ENCODE data around the gene TTC28.
"Not testable (repeated sequence)": the region's sequence is repeated elsewhere in the genome, so short reads cannot be mapped to it uniquely, and the experiment has no call there.

Gene TTC28

DNA sequence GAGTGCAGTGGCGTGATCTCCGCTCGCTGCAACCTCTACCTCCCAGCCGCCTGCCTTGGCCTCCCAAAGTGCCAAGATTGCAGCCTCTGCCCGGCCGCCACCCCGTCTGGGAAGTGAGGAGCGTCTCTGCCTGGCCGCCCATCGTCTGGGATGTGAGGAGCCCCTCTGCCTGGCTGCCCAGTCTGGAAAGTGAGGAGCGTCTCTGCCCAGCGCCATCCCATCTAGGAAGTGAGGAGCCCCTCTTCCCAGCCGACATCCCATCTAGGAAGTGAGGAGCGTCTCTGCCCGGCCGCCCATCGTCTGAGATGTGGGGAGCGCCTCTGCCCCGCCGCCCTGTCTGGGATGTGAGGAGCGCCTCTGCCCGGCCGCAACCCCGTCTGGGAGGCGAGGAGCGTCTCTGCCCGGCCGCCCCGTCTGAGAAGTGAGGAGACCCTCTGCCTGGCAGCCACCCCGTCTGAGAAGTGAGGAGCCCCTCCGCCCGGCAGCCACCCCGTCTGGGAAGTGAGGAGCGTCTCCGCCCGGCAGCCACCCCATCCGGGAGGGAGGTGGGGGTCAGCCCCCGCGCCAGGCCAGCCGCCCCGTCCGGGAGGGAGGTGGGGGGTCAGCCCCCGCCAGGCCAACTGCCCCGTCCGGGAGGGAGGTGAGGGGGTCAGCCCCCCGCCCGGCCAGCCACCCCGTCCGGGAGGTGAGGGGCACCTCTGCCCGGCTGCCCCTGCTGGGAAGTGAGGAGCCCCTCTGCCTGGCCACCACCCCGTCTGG, 126.4 kb downstream of the TTC28 start:
- FAIRE-seq: not testable (repeated sequence)

- FAIRE-seq: no peak
Measured at GRCh38 chr22:28548406-28548805, 131.2 kb downstream of the TTC28 start.

GRCh38 chr22:28547132-28547842, 132.4 kb downstream of the TTC28 start:
- FAIRE-seq: peak; percentile 39

GRCh38 chr22:28544431-28544868, 135.2 kb downstream of the TTC28 start:
- no peak for FAIRE-seq

DNA sequence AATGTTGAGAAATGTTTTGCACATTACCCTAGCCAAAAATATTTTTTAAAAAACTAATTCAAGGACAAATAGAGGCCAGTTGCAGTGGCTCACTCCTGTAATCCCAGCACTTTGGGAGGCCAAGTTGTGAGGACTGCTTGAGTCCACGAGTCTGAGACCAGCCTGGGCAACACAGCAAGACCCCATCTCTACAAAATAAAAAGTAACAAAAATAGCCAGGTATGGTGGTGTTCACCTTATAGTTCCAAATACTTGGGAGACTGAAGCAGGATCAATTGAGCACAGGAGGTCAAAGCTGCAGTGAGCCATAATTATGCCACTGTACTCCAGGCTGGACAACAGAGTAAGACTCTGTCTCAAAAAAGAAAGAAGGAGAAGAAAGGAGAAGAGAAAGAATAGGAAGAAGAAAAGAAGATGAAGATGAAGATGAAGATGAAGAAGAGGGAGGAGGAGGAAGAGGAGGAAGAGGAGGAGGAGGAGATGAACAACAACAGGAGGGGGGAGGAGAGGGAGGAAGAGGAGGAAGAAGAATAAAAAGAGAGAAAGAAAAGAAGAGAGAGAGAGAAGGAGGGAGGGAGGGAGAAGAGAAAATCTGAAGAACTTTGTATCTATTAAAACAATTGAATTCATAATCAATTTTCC, 136.5 kb downstream of the TTC28 start:
- no peak for FAIRE-seq

DNA sequence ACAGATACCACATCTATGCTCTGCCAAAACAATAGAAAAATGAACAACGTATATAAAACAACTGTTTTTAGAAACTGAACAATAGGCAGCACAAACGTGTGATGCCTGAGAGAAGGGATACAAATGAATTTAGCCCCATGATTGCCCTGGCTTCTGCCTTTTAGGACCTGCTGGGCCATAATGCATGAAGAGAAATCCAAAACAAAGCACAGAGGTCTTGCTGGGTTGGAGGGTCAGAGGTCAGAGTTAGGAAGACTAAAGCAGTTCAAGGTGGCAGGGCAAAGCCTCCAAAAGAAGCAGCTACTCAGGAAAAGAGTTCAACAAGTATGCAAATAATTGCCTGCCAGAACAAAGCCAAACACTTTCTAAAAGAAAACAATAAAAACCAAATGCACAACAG, 138.5 kb downstream of the TTC28 start:
- FAIRE-seq: no peak

DNA sequence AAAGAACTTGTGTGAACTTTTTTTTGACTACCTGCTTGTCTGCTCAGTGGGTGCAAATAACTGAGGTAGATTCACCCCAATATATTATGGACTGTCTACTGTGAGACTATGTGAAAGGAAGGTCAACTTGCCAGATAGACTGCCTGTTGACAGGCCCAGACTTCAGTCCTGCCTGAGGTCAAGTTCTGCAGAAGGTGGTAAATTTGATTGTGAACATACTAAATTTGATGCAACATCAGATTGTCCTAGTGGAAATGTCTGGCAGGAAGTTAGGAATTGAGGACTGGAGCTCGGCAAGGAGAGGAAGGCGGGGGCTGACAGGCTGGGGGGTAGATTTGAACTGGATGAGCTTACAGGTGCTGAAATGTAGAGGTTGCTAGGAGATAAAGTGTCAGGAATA, 140.7 kb downstream of the TTC28 start:
- no peak for FAIRE-seq

- FAIRE-seq: not testable (repeated sequence)
Measured at GRCh38 chr22:28530565-28530964, 149.1 kb downstream of the TTC28 start.

DNA sequence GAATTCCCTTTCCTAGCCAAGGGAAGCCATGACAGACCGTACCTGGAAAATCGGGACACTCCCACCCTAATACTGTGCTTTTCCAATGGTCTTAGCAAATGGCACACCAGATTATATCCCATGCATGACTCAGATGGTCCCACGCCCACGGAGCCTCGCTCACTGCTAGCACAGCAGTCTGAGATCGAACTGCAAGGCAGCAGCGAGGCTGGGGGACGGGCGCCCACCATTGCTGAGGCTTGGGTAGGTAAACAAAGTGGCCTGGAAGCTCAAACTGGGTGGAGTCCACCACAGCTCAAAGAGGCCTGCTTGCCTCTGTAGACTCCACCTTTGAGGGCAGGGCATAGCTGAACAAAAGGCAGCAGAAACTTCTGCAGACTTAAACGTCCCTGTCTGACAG, 150.5 kb downstream of the TTC28 start:
- not testable (repeated sequence) for FAIRE-seq

GRCh38 chr22:28521451-28521850, 158.2 kb downstream of the TTC28 start:
- FAIRE-seq: no peak

DNA sequence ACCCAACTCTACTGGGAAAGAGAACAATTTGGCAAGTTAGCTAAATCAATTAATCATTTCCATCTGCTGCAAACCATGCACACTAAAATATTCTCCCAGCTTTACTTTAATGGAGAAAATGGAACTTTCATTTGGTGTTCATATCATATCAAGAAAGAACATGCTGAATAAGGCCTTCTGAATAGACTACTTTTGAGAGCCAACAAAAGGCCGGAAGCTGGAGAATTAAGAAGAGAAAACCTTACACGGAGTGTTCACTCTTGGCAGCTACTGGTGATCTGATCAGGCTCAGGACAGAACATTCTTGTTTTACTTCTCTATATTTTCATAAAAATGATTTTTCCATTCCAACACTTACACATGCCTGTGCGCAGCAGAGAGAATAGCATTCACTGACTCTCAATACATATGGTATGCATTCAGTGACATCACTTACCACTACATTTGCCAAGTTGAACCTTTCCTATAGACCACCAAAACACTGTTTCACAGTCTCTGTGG, 165.3 kb downstream of the TTC28 start:
- no peak for FAIRE-seq

- FAIRE-seq: not testable (repeated sequence)
Measured at GRCh38 chr22:28512387-28512786, 167.3 kb downstream of the TTC28 start.

DNA sequence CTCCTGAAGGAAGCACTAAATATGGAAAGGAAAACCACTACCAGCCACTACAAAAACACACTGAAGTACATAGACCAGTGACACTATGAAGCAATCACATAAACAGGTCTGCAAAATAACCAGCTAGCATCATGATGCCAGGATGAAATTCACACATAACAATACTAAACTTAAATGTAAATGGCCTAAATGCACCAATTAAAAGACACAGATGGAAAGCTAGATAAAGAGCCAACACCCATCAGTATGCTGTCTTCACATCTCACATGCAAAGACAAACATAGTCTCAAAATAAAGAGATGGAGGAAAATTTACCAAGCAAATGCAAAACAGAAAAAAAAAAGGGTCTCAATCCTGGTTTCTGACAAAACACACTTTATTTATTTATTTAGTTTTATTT, 171.7 kb downstream of the TTC28 start:
- no peak for FAIRE-seq

DNA sequence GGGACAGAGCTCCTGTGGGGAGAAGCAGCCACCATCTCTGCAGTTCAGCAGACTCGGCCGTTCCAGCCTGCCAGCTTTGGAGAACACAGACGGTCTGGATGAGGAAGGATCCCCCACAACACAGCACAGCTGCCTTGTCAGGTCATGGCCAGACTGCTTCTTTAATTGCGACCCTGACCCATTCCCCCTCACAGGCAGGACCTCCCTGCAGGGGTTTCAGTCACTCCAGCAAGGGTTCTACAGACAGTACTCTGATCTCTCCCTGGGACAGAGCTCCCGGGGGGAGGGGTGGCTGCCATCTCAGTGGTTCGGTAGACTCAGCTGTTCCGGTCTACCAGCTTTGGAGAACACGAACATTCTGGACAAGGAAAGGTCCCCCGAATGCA, 173.5 kb downstream of the TTC28 start:
- FAIRE-seq: no peak

DNA sequence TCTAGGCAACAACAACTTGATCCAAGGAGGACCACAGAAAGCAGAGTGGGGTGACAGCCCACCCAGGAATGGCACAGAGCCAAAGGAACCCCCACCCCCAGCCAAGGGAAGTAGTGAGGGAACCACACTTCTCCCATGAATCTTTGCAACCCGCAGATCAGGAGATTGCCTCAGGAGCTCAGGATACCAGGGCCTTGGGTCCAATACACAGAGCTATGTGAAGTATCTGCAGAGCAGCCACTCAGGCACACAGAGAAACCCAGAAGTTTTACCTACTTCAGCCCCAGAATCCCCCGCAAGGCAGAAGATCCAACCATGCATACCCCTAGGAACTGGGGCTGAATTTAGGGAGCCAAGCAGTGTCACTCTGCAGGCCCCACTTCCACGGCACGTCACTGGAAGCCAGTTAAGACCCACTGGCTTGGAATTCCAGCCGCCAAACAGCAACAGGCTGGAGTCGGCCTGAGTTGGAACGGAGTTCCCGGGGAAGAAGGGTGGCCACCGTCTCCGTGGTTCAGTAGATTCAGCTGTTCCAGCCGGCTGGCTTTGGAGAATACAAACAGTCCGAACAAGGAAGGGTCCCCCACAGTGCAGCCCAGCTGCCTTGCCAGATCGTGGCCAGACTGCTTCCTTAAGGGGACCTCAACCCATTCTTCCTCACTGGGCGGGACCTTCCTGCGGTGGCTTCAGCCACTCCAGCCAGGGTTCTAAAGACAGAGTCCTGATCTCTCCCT, 174.1 kb downstream of the TTC28 start:
- FAIRE-seq: no peak

DNA sequence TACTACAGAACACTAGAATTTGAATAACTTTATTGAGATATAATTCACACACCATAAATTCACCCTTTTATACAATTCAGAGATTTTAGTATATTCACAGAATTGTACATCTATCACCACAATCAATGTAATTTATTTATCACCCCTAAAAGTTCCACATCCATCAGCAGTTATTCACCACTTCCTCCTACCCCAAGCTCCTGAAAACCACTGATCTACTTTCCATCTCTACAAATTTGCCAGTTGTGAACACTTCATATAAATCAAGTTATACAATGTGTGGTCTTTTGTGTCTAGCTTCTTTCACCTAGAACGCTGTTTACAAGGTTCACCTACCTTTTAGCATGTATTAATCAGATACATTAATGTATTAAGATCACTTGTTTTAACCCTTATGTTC, 179.6 kb downstream of the TTC28 start:
- FAIRE-seq: no peak

- no peak for FAIRE-seq
Measured at GRCh38 chr22:28498044-28498443, 181.6 kb downstream of the TTC28 start.

DNA sequence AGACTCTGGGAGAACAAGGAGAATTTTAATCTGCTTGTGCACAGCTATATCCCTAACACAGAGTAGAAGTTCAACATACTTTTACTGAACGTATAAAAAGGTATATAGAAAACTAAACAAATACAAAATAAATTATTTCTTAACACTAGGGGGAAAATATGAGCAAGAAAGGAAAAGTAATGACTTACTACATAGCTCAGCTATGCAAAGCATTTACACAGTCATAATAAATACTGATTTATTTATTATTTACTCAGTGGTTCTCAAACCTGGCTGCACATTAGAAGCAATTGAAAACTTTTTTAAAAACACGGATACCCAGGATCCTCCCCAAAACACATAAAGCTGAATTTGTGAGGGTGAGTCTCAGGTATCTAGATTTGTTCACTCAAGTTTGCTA, 182.5 kb downstream of the TTC28 start:
- peak; percentile 61 for FAIRE-seq

GRCh38 chr22:28491289-28491688, 188.4 kb downstream of the TTC28 start:
- FAIRE-seq: not testable (repeated sequence)

DNA sequence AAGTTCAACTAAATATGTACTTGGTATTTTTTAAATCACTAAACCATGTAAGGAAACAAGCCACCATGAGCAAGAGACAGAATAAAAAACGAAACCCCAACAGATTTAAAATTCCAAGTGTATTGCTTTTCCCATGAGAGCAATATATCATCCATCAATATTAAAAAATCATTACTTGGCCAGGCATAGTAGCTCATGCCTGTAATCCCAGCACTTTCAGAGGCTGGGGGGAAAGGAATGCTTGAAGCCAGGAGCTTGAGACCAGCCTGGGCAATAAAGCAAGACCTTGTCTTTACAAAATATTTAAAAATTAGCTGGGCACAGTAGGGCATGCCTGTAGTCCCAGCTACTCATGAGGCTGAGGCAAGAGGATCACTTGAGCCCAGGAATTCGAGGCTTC, 190.8 kb downstream of the TTC28 start:
- FAIRE-seq: no peak

GRCh38 chr22:28484662-28485061, 195.0 kb downstream of the TTC28 start:
- FAIRE-seq: no peak

DNA sequence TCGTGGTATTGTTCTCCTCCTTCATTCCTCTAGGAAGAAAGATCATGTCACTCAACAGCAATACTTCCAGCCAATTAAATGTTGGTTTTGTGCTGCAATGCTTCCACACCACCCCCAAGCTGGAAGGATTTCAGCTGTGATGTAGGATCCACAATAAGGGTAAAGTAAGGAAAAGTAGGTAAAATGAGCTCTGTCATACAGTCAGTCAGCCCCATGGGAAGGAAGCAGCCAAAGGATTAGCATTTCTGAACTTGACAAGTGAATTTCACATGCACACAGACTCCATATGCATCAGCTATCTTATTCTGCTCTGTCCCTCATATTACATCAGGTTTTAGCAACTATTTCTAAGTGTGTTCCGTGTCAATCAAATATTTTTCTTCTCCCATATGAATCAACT, 197.9 kb downstream of the TTC28 start:
- no peak for FAIRE-seq
